OCI-LY3 (cell line): Measurements from ENCODE around the gene IMMP2L.

Source experiments
- CTCF ChIP-seq: fragments of 200-600, 300-600 bp; sonication (generic); IDR thresholded peaks from 2 replicates; pipeline ENCODE4 v1.5.1; 2014; ENCODE audit warnings: antibody characterized with exemption, low read length, low read depth
- EZH2phosphoT487 ChIP-seq: fragments of 200-600 bp; shearing (Covaris generic); IDR thresholded peaks from 2 replicates; pipeline ENCODE4 v1.6.1; 2018; ENCODE audit warnings: antibody characterized with exemption, mixed run types, low read depth

GRCh38 chr7:111568870-111569462 is 6.7 kb upstream of the IMMP2L start:
- no peak for TF ChIP-seq CTCF
- TF ChIP-seq EZH2phosphoT487, result no peak
